Astrocyte of the hippocampus (primary cell): ENCODE measurements around the gene NAPSA.
"Not testable (repeated sequence)": the region's sequence is repeated elsewhere in the genome, so short reads cannot be mapped to it uniquely, and the experiment has no call there.

Experiments used
- DNase-seq: peaks from one replicate; pipeline ENCODE4 v3.0.0; 2011; ENCODE audit warnings: low read depth, low spot score

NAPSA gene

GRCh38 chr19:50331994-50332243 is 33.5 kb downstream of the NAPSA start:
- DNase-seq = no peak

GRCh38 chr19:50331221-50331993 is 34.0 kb downstream of the NAPSA start:
- no peak for DNase-seq

- DNase-seq = peak; percentile 75
Observed at GRCh38 chr19:50330365-50331078, 34.9 kb downstream of the NAPSA start.

GRCh38 chr19:50329926-50330294 is 35.5 kb downstream of the NAPSA start:
- not testable (repeated sequence) for DNase-seq

GRCh38 chr19:50329146-50329925 is 36.1 kb downstream of the NAPSA start, which contains the start of gene KCNC3:
TSS of gene KCNC3 (minus strand) at chr19:50329377. CDS start at chr19:50329082, 295 bp downstream.
- DNase-seq = peak; percentile 97

- no peak for DNase-seq
Observed at GRCh38 chr19:50328873-50329145, 36.6 kb downstream of the NAPSA start.

GRCh38 chr19:50328224-50328872 is 37.1 kb downstream of the NAPSA start:
- peak; percentile 27 for DNase-seq

- DNase-seq = no peak
Observed at GRCh38 chr19:50327461-50328223, 37.8 kb downstream of the NAPSA start.

GRCh38 chr19:50327013-50327412 is 38.4 kb downstream of the NAPSA start:
- no peak for DNase-seq

- no peak for DNase-seq
Observed at GRCh38 chr19:50326101-50326664, 39.3 kb downstream of the NAPSA start.

GRCh38 chr19:50325310-50326100 is 39.9 kb downstream of the NAPSA start:
- DNase-seq = peak; percentile 82

GRCh38 chr19:50324331-50324730 is 41.1 kb downstream of the NAPSA start:
- no peak for DNase-seq

GRCh38 chr19:50323782-50324133 is 41.7 kb downstream of the NAPSA start:
- DNase-seq = no peak

- no peak for DNase-seq
Observed at GRCh38 chr19:50322931-50323781, 42.3 kb downstream of the NAPSA start.

- DNase-seq = no peak
Observed at GRCh38 chr19:50322234-50322633, 43.2 kb downstream of the NAPSA start.

GRCh38 chr19:50321831-50322230 is 43.6 kb downstream of the NAPSA start:
- no peak for DNase-seq

GRCh38 chr19:50320596-50320995 is 44.8 kb downstream of the NAPSA start:
- DNase-seq = no peak

GRCh38 chr19:50320051-50320450 is 45.4 kb downstream of the NAPSA start:
- no peak for DNase-seq

GRCh38 chr19:50319156-50319555 is 46.3 kb downstream of the NAPSA start:
- no peak for DNase-seq

- DNase-seq = no peak
Observed at GRCh38 chr19:50318438-50318837, 47.0 kb downstream of the NAPSA start.
